ENCODE measurements around the gene F2RL3. TPM values are rescaled to one million over a fixed set of nuclear protein-coding genes. Genes with fewer than 3 reads are reported as not detected.

F2RL3 gene
- total RNA-seq (2021; ENCODE audit: unreplicated experiment) = not detected
- polyA plus RNA-seq (2012; ENCODE audit: insufficient read length) = 0.12 TPM
- Bru-seq, nascent RNA = not detected
- not detected for BruChase-seq, experiment 1, labeled RNA remaining after a 2-hour chase
- BruChase-seq, experiment 2, labeled RNA remaining after a 6-hour chase = not detected
- long read RNA-seq = 0 reads

DNA sequence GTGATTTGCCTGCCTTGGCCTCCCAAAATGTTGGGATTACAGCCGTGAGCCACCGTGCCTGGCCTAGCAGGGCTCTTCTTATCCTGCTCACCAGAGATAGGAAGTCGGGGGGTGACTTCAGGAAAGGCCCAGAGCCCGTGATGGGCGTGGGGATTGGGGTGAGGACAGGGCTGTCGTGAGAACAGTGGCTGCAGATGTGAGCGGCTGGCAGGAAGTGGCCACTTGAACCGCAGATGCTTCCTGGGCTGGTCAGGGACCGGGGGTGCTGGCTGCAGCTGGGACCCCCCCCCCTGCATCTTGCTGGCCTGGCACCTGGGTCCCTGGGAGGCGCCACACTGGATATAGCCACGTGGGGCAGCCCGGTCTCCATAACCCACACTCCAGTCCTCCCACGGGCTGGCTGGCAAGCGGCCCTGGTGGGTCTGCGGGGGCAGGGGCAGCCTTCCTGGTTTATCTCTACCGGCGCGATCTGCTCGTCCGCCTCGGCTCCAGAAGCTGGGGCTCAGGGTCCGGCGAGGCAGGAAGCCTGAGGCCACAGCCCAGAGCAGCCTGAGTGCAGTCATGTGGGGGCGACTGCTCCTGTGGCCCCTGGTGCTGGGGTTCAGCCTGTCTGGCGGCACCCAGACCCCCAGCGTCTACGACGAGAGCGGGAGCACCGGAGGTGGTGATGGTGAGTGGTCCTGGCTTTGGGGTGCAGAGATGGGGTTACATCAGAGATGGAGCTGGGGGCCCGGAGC is at the start of gene F2RL3:
Gene F2RL3, plus strand, starts transcription at position 371 of the 737 bp plus-strand sequence. Its CDS starts 191 bp downstream, at position 562.
- Histone ChIP-seq H3K4me3 (ENCODE audit: low read depth in 2 of 2, low read length in 2 of 2) (no peak within 1 kb of the TSS), H3K27me3 (ENCODE audit: control insufficient read depth, insufficient read depth, low read length) (no peaks in the 10 kb centered on the region), H3K4me1 (ENCODE audit: control insufficient read depth, insufficient read depth, low read length) (no peaks in the 10 kb centered on the region), H3K9me3 (ENCODE audit: control insufficient read depth, insufficient read depth, low read depth, low read length) (no peaks in the 10 kb centered on the region), H3K27ac (ENCODE audit: low read length) (no peak within 1 kb of the TSS), H3K36me3 (ENCODE audit: control insufficient read depth, insufficient read depth, low read length) (no peaks in the 10 kb centered on the region)
- ChIA-PET CTCF (no interaction called here), POLR2A (no interaction called here)
- no TSS peak for BruUV-seq (replicated peaks)
- TF ChIP-seq, protein P1, sequence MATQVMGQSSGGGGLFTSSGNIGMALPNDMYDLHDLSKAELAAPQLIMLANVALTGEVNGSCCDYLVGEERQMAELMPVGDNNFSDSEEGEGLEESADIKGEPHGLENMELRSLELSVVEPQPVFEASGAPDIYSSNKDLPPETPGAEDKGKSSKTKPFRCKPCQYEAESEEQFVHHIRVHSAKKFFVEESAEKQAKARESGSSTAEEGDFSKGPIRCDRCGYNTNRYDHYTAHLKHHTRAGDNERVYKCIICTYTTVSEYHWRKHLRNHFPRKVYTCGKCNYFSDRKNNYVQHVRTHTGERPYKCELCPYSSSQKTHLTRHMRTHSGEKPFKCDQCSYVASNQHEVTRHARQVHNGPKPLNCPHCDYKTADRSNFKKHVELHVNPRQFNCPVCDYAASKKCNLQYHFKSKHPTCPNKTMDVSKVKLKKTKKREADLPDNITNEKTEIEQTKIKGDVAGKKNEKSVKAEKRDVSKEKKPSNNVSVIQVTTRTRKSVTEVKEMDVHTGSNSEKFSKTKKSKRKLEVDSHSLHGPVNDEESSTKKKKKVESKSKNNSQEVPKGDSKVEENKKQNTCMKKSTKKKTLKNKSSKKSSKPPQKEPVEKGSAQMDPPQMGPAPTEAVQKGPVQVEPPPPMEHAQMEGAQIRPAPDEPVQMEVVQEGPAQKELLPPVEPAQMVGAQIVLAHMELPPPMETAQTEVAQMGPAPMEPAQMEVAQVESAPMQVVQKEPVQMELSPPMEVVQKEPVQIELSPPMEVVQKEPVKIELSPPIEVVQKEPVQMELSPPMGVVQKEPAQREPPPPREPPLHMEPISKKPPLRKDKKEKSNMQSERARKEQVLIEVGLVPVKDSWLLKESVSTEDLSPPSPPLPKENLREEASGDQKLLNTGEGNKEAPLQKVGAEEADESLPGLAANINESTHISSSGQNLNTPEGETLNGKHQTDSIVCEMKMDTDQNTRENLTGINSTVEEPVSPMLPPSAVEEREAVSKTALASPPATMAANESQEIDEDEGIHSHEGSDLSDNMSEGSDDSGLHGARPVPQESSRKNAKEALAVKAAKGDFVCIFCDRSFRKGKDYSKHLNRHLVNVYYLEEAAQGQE (IDR thresholded peaks at IDR 0.05; ENCODE audit: insufficient read depth in 1 of 2, low read depth in 2 of 2, low read length in 1 of 2) = no peak
- no peak for TF ChIP-seq TCF7L2 (IDR thresholded peaks at IDR 0.05; ENCODE audit: low read depth, low read length)
- ATAC-seq (no peak), DNase-seq (ENCODE audit: low read depth, low spot score) (no peak)
- intact Hi-C loops (cut with micrococcal nuclease; ENCODE audit: unreplicated experiment) (no loop called here), in situ Hi-C loops (cut with HindIII; ENCODE audit: low pct_unique_long_range_greater_than_20kb, low sequenced_read_pairs) (no loop called here)

DNA sequence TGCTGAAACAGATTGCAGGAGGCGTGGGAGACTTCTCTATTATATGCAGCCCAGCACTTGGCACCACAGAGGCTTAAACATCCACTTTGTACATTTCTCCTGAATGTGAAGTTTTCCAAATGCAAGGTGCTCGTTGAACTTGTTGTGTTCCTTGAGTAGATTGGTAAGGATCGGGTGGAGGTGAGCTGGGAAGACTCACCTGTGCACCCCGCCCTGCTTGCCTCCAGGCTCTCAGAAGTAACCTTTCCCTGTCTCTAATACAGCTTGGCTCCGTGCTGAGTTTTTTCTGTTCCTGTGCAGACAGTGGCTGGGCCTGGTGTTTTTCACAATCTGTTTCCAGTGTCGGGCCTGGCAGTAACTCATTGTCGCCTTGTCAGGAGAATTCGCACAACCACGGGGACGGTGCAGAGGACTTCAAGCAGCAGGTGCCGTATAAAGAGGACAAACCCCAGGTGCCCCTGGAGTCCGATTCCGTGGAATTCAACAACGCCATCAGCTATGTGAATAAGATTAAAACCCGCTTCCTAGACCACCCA is 47.3 kb upstream of the F2RL3 start:
- ChIA-PET POLR2A (no interaction called here), CTCF (no interaction called here)
- Histone ChIP-seq H3K9me3 (ENCODE audit: control insufficient read depth, insufficient read depth, low read depth, low read length) (no peaks in the 10 kb centered on the region), H3K4me1 (ENCODE audit: control insufficient read depth, insufficient read depth, low read length) (no peaks in the 10 kb centered on the region), H3K27me3 (ENCODE audit: control insufficient read depth, insufficient read depth, low read length) (no peaks in the 10 kb centered on the region), H3K36me3 (ENCODE audit: control insufficient read depth, insufficient read depth, low read length) (no peaks in the 10 kb centered on the region), H3K27ac (ENCODE audit: low read length) (no peak overlapping the region), H3K4me3 (ENCODE audit: low read depth in 2 of 2, low read length in 2 of 2) (no peak overlapping the region)
- in situ Hi-C loops (cut with HindIII; ENCODE audit: low pct_unique_long_range_greater_than_20kb, low sequenced_read_pairs) = no loop called here
- TF ChIP-seq, protein P1 (IDR thresholded peaks at IDR 0.05; ENCODE audit: insufficient read depth in 1 of 2, low read depth in 2 of 2, low read length in 1 of 2) = no peak
- BruUV-seq (replicated peaks) = no TSS peak
- intact Hi-C loops (cut with micrococcal nuclease; ENCODE audit: unreplicated experiment) = no loop called here
- no peak for DNase-seq (ENCODE audit: low read depth, low spot score)
- ATAC-seq = no peak

DNA sequence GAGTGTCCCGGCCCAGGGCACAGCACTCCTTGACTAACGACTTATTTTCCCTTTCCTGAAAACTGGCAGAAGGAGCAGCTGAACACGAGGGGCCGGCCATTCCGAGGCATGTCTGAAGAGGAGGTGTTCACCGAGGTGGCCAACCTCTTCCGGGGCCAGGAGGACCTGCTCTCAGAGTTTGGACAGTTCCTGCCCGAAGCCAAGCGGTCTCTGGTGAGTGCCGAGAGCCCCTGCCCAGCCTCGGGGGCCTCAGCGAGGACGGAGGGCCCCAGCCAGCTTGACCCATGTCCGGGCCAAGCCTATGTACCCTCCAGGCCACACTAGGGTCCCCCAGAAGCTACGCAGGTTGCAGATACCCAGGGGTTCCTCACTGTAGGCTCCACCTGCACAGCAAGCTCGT is 41.9 kb upstream of the F2RL3 start:
- H3K4me1 ChIP-seq (ENCODE audit: control insufficient read depth, insufficient read depth, low read length) = no peaks in the 10 kb centered on the region
- no TSS peak for BruUV-seq (replicated peaks)
- H3K27ac ChIP-seq (ENCODE audit: low read length) = no peak overlapping the region
- DNase-seq (ENCODE audit: low read depth, low spot score) (no peak), ATAC-seq (no peak)
- ChIA-PET POLR2A (no interaction called here), CTCF (no interaction called here)
- in situ Hi-C loops (cut with HindIII; ENCODE audit: low pct_unique_long_range_greater_than_20kb, low sequenced_read_pairs) = no loop called here
- no peak overlapping the region for H3K4me3 ChIP-seq (ENCODE audit: low read depth in 2 of 2, low read length in 2 of 2)
- TF ChIP-seq, protein P1 (IDR thresholded peaks at IDR 0.05; ENCODE audit: insufficient read depth in 1 of 2, low read depth in 2 of 2, low read length in 1 of 2) = no peak
- TF ChIP-seq POLR2AphosphoS5 (IDR thresholded peaks at IDR 0.05; ENCODE audit: low read depth, low read length) (no peak), SIN3A (IDR thresholded peaks at IDR 0.05; ENCODE audit: borderline replicate concordance, insufficient read depth, low read depth, low read length) (no peak), TCF7L2 (IDR thresholded peaks at IDR 0.05; ENCODE audit: low read depth, low read length) (no peak)
- TF ChIP-seq, protein P2, sequence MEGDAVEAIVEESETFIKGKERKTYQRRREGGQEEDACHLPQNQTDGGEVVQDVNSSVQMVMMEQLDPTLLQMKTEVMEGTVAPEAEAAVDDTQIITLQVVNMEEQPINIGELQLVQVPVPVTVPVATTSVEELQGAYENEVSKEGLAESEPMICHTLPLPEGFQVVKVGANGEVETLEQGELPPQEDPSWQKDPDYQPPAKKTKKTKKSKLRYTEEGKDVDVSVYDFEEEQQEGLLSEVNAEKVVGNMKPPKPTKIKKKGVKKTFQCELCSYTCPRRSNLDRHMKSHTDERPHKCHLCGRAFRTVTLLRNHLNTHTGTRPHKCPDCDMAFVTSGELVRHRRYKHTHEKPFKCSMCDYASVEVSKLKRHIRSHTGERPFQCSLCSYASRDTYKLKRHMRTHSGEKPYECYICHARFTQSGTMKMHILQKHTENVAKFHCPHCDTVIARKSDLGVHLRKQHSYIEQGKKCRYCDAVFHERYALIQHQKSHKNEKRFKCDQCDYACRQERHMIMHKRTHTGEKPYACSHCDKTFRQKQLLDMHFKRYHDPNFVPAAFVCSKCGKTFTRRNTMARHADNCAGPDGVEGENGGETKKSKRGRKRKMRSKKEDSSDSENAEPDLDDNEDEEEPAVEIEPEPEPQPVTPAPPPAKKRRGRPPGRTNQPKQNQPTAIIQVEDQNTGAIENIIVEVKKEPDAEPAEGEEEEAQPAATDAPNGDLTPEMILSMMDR (IDR thresholded peaks at IDR 0.05) = no peak
- H3K36me3 ChIP-seq (ENCODE audit: control insufficient read depth, insufficient read depth, low read length) = peaks cover 2% of the 10 kb centered on the region
- intact Hi-C loops (cut with micrococcal nuclease; ENCODE audit: unreplicated experiment) = no loop called here
- no peaks in the 10 kb centered on the region for H3K9me3 ChIP-seq (ENCODE audit: control insufficient read depth, insufficient read depth, low read depth, low read length)
- no peaks in the 10 kb centered on the region for H3K27me3 ChIP-seq (ENCODE audit: control insufficient read depth, insufficient read depth, low read length)
